HepG2 (cell line): ENCODE results near the gene ELOVL5. TPM values are rescaled to one million over a fixed set of nuclear protein-coding genes. Genes with fewer than 3 reads are reported as not detected.

Experiments
- BATF2 ChIP-seq: sonication (generic); formaldehyde crosslinking; IDR thresholded peaks from 2 replicates; pipeline ENCODE4 v1.8.0; 2022; ENCODE audit warnings: mild to moderate bottlenecking, missing genetic modification reagents, moderate library complexity
- EED ChIP-seq: sonication (generic); formaldehyde crosslinking; IDR thresholded peaks from 2 replicates; pipeline ENCODE4 v1.5.0; 2020; ENCODE audit warnings: mild to moderate bottlenecking, missing genetic modification reagents
- JARID2 ChIP-seq: sonication (generic); formaldehyde crosslinking; IDR thresholded peaks from 2 replicates; pipeline ENCODE4 v1.8.1; 2023; ENCODE audit warnings: missing genetic modification reagents, inconsistent platforms; ENCODE audit not compliant: insufficient replicate concordance
- KDM6A ChIP-seq: IDR thresholded peaks from 2 replicates; pipeline ENCODE4 v1.6.1; 2016; ENCODE audit warnings: low read depth
- KLF13 ChIP-seq: sonication (generic); formaldehyde crosslinking; IDR thresholded peaks from 2 replicates; pipeline ENCODE4 v1.4.0; 2020; ENCODE audit warnings: mild to moderate bottlenecking, missing genetic modification reagents
- LCORL ChIP-seq, 2 experiments: fragments of 450-650 bp in 1 of 2; sonication (generic) in 1 of 2; formaldehyde crosslinking in 1 of 2; IDR thresholded peaks; 2 replicates each; pipeline versions ENCODE4 v1.5.0 to v1.6.1; 2017 to 2020; ENCODE audit warnings: antibody characterized with exemption in 1 of 2, missing genetic modification reagents in 1 of 2
- NFATC3 ChIP-seq: sonication (generic); formaldehyde crosslinking; IDR thresholded peaks from 2 replicates; pipeline ENCODE4 v1.5.1; 2020; ENCODE audit warnings: mild to moderate bottlenecking, missing genetic modification reagents
- NFIB ChIP-seq: sonication (generic); formaldehyde crosslinking; IDR thresholded peaks from 2 replicates; pipeline ENCODE4 v1.9.0; 2021; ENCODE audit warnings: missing genetic modification reagents, mild to moderate bottlenecking, borderline replicate concordance
- NFKB2 ChIP-seq: sonication (generic); formaldehyde crosslinking; IDR thresholded peaks from 2 replicates; pipeline ENCODE4 v1.4.0; 2020; ENCODE audit warnings: missing genetic modification reagents, borderline replicate concordance
- RARA ChIP-seq: IDR thresholded peaks from 2 replicates; pipeline ENCODE4 v1.6.1; 2016; ENCODE audit warnings: missing genetic modification reagents, missing compliant biosample characterization
- RCOR2 ChIP-seq: IDR thresholded peaks from 2 replicates; pipeline ENCODE4 v1.6.1; 2016; ENCODE audit warnings: missing biosample characterization, missing genetic modification reagents
- ZBTB21 ChIP-seq: sonication (generic); formaldehyde crosslinking; IDR thresholded peaks from 2 replicates; pipeline ENCODE4 v1.4.0; 2020; ENCODE audit warnings: missing genetic modification reagents
- ZBTB26 ChIP-seq: IDR thresholded peaks from 2 replicates; pipeline ENCODE4 v1.6.1; 2016; ENCODE audit warnings: missing compliant biosample characterization, missing genetic modification reagents, borderline replicate concordance
- ZBTB44 ChIP-seq: sonication (generic); formaldehyde crosslinking; IDR thresholded peaks from 2 replicates; pipeline ENCODE4 v1.4.0; 2020; ENCODE audit warnings: missing genetic modification reagents
- ZBTB7A ChIP-seq: sonication (generic); formaldehyde crosslinking; IDR thresholded peaks from 2 replicates; pipeline ENCODE4 v1.8.0; 2022; ENCODE audit warnings: mild to moderate bottlenecking, missing genetic modification reagents
- ZNF180 ChIP-seq: sonication (generic); formaldehyde crosslinking; IDR thresholded peaks from 2 replicates; pipeline ENCODE4 v1.4.0; 2020; ENCODE audit warnings: low read depth, missing genetic modification reagents, borderline replicate concordance
- ZNF468 ChIP-seq: sonication (generic); formaldehyde crosslinking; IDR thresholded peaks from 2 replicates; pipeline ENCODE4 v1.8.0; 2022; ENCODE audit warnings: mild to moderate bottlenecking, moderate library complexity, missing genetic modification reagents
- ZNF512B ChIP-seq: sonication (generic); formaldehyde crosslinking; IDR thresholded peaks from 2 replicates; pipeline ENCODE4 v1.5.1; 2020; ENCODE audit warnings: missing genetic modification reagents, mild to moderate bottlenecking, borderline replicate concordance
- ZNF557 ChIP-seq: sonication (generic); formaldehyde crosslinking; IDR thresholded peaks from 2 replicates; pipeline ENCODE4 v1.4.0; 2020; ENCODE audit warnings: missing genetic modification reagents
- ZNF570 ChIP-seq: sonication (generic); formaldehyde crosslinking; IDR thresholded peaks from 2 replicates; pipeline ENCODE4 v1.4.0; 2020; ENCODE audit warnings: mild to moderate bottlenecking, missing genetic modification reagents, borderline replicate concordance
- ZNF576 ChIP-seq: sonication (generic); formaldehyde crosslinking; IDR thresholded peaks from 2 replicates; pipeline ENCODE4 v1.4.0; 2020; ENCODE audit warnings: mild to moderate bottlenecking, missing genetic modification reagents
- polyA plus RNA-seq, 8 experiments: library from polyadenylated mRNA; depleted of rRNA in 3 of 8; stranded (reverse) in 7 of 8; unstranded in 1 of 8; fragments of >200 nt; fragmentation: Illumina TruSeq in 4 of 8; extraction: Trizol in 4 of 8; gene quantifications; 2 replicates each; pipeline versions ENCODE4 v1.2.1 to v1.2.3, GENCODE V29; 2011 to 2016; ENCODE audit warnings: low read depth in 4 of 8, missing spikeins in 1 of 8, mixed read lengths in 1 of 8; ENCODE audit not compliant: insufficient read depth in 1 of 8
- total RNA-seq, 5 experiments: library from RNA; depleted of rRNA; stranded (reverse); fragments of >200 nt; fragmentation: Illumina TruSeq; extraction: Trizol; gene quantifications; 2 replicates each; pipeline ENCODE4 v1.2.3, GENCODE V29; 2016; ENCODE audit warnings: low read depth in 1 of 5

The ELOVL5 gene
- total and polyA plus RNA-seq, 2 of the 13 experiments (the other 11 are each of a cell fraction or from before 2014, with no cell fraction given) = 50.1 to 72.4 TPM

GRCh38 chr6:53359095-53359842, 10.5 kb upstream of the ELOVL5 start (continued):
- TF ChIP-seq ZBTB44 (CRISPR knock-in tag) (no peak), ZNF468 (CRISPR knock-in tag) (peak; percentile 71; the same call in 1 of the 2 replicates), ZNF180 (CRISPR knock-in tag) (no peak), ZNF576 (CRISPR knock-in tag) (no peak), ZBTB7A (peak; percentile 52; the same call in 1 of the 2 replicates), BATF2 (CRISPR knock-in tag) (no peak), ZNF557 (CRISPR knock-in tag) (no peak), ZBTB26 (CRISPR knock-in tag) (no peak; the same call in 1 of the 2 replicates), JARID2 (CRISPR knock-in tag) (no peak), KDM6A (CRISPR knock-in tag) (no peak; the same call in 1 of the 2 replicates), ZBTB21 (CRISPR knock-in tag) (peak; percentile 36; the same call in 1 of the 2 replicates), NFKB2 (CRISPR knock-in tag) (peak; percentile 82; the same call in 1 of the 2 replicates), ZNF570 (CRISPR knock-in tag) (no peak), ZNF512B (CRISPR knock-in tag) (peak; percentile 83; the same call in 1 of the 2 replicates), NFIB (CRISPR knock-in tag) (no peak), NFATC3 (CRISPR knock-in tag) (0 out of 2 replicates have a peak, but pooled peaks have one; percentile 49), LCORL (IDR thresholded peaks at IDR 0.05) (no peak), LCORL (CRISPR knock-in tag; IDR thresholded peaks at IDR 0.05) (peak; percentile 95), KLF13 (CRISPR knock-in tag) (no peak), RCOR2 (CRISPR knock-in tag) (peak; percentile 65; the same call in 1 of the 2 replicates), RARA (peak; percentile 100), EED (CRISPR knock-in tag) (peak; percentile 92)
